ENCODE data around the gene ALG9.

GRCh38 chr11:111819161-111819828, 52.1 kb downstream of the ALG9 start:
- TF ChIP-seq EZH2 (IDR thresholded peaks at IDR 0.05; ENCODE audit: insufficient read depth, low read length) = no peak
- TF ChIP-seq, protein P1, sequence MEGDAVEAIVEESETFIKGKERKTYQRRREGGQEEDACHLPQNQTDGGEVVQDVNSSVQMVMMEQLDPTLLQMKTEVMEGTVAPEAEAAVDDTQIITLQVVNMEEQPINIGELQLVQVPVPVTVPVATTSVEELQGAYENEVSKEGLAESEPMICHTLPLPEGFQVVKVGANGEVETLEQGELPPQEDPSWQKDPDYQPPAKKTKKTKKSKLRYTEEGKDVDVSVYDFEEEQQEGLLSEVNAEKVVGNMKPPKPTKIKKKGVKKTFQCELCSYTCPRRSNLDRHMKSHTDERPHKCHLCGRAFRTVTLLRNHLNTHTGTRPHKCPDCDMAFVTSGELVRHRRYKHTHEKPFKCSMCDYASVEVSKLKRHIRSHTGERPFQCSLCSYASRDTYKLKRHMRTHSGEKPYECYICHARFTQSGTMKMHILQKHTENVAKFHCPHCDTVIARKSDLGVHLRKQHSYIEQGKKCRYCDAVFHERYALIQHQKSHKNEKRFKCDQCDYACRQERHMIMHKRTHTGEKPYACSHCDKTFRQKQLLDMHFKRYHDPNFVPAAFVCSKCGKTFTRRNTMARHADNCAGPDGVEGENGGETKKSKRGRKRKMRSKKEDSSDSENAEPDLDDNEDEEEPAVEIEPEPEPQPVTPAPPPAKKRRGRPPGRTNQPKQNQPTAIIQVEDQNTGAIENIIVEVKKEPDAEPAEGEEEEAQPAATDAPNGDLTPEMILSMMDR (IDR thresholded peaks at IDR 0.05; ENCODE audit: insufficient read depth, low read depth, low read length) = no peak
